HG03045 (cell line): ENCODE measurements around the gene SHISA2.

Source experiments
- ATAC-seq: cut with Tn5 transposase; IDR thresholded peaks from one replicate; pipeline ENCODE4 v1.9.1; 2021; ENCODE audit warnings: mild to moderate bottlenecking, moderate library complexity; ENCODE audit not compliant: unreplicated experiment

Gene SHISA2

DNA sequence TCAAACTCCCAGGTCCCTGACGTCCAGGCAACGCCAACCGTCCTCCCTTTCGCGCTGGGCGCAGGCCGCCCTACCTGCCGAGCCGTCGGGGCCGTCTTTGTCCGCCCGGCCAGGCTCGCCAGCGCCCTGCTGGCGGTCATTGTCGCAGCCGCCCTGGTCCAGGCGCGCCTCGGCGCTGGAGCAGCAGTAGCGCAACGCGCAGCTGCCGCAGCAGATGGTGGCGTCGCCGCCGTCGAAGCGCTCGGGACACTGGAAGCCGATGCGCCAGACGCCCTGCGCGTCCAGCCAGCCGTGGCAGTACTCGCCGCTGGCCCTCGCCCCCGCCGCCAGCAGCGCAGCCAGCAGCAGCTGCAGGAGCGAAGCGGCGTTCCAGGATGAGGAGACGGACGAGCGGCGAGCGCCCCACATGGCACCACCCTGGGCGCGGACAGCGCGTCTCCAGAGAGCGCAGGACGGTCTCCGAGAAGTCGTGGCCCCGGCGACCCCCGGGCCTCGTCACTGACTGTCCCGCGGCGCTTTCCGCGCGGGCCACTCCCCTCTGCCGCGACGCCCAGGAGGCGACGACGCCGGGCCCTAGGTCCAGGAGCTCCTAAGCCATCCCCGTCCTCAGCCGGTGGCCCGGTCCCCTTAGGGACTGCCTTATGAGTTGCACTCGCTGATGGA, 1.1 kb downstream of the SHISA2 start:
- ATAC-seq = no peak

DNA sequence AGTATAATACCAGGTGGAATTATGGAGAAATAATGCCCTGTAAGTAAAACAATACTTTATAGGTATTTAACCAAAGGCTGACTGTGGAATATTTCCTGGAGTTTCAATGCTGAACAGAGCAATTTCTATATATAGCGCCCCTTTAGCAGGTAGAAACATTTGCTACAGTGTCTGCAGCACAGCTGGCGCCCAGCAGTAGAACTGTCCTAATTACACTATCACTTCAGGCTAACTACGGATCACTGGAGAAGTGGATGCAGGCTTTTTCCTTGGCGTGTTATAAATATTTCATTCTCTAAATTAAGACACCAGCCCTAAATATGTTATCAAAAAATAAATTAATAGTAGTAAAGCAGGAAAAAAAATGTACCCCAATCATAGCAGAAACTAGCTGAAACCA, 3.1 kb downstream of the SHISA2 start:
- no peak for ATAC-seq

DNA sequence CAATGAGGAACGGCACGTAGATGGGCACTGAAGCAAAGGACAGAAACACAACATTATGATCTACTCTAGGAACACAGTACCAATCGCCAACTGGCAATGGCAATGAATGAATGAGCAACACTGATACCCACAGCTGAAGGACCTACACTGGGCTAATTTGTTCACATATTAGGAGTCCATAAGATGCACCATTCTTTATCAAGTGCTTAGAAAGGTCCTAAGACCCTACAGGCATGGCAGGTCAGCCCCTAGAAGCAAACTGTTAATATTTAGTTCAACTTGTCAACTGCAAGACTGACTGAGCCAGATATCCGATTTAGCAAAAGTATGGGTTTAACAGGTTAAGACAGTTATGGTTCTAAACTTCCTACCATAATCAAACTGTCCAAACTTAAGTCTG, 4.8 kb downstream of the SHISA2 start:
- no peak for ATAC-seq

DNA sequence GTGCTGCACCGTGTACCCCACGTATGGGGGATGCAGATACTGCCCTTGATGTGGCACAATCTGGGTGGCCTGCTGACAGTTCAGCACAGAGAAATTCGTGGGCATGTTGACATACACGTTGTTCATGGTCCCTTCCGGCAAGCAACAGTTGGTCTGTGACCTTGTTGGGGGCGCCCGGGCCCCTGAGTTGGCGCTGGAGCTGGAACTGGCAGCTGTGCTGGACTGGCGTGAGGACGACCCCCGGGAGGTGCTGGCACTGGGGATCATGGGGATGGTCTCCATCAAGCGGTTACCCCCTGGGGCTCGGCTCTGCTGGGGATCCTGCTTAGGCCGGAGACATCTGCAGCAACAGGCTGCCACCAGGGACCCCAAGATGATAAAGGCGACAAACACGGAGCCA, 5.2 kb downstream of the SHISA2 start:
- no peak for ATAC-seq

DNA sequence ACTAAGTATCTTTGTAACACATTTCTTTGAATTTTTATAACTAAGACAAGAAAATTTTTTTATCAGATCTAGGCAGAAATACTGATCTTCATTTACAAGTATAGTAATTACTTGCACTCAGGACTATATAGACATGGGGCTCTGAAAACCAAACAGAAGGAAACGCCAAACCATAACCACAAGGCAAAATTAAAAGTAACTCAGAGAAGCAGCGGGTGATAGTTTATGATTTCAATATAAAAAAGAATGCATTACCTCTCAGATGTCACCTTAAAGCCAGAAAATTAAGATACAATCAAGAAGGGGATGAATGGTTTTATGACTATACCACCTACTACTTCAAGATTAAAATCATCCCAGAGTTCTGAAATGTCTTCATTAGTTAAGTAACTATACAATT, 6.7 kb downstream of the SHISA2 start:
- no peak for ATAC-seq

DNA sequence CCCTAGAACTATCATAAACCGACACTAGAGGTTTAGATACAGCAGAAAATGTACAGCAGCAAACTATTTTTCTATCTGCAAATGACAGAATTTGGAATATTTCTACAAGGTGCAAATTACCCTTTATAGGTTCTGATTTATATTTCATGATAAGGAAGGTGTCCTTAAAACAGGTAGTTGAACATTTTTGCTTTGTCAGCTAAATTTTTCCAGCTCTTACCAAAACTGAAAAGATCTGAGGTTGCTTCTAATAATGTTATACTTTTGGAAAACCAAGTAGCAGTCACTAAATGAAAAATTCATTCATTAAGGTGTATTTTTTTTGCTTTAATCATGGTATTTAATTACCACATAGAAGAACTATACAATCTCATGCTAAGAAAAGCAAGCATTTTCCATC, 9.0 kb downstream of the SHISA2 start:
- no peak for ATAC-seq

DNA sequence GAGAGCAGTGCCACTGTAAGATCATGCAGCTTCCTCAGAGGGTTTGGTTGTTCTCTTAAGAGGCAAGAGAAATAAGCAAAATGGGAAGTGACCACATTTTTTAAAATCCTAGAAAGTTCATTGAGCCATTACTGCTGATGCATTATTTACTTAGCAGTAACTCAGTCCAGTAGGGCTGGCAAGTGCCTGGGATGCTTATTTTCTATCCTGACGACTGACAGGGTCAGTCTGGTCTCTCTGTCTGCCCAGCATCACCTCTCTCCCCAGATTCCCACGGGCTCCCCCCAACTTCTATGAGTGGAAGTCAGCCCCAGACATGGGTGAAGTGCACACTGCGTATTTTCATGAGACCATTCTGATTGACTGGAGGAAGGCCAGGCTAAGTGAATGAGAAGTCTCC, 10.4 kb downstream of the SHISA2 start:
- no peak for ATAC-seq

DNA sequence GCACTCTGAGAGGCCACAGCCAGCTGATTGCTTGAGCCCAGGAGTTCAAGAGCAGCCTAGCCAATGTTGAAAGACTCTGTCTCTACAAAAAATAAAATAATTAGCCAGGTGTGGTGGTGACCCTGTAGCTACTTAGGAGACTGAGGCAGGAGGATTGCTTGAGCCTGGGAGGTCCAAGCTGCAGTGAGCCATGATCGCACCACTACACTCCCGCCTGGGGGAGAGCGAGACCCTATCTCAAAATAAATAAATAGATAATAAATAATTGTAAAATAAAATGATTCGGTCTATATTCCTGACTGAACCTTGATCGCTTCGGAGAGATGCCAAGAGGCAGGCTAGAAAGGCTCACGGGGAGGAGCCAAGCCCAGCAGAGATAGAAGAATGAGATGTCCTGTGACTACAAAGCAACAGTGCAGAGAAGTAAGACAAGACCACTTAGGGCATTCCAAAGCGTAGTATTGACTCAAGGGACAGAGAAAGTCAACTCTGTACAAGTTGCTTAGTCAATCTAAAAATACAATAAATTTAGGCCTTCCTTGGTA, 12.8 kb downstream of the SHISA2 start:
- no peak for ATAC-seq

DNA sequence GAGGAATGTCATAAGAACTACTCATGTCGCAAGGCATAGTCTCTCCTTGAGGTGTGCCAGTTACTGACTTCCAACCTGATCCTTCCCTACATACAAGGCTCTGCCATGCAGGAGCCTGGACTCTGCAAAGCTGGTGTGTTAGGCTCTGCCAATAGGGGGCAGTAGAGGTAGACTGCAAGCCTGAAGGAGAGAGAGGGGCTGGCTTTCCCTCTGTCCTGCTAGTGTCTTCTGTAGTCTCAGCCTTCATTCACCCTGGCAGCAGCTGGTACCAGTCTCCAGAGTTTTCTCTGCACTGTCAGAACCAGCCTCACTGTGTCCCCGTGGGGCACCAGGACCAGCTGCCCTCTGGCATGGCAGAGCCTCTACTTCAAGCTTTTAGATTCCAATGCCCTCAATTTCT, 14.5 kb downstream of the SHISA2 start:
- no peak for ATAC-seq

DNA sequence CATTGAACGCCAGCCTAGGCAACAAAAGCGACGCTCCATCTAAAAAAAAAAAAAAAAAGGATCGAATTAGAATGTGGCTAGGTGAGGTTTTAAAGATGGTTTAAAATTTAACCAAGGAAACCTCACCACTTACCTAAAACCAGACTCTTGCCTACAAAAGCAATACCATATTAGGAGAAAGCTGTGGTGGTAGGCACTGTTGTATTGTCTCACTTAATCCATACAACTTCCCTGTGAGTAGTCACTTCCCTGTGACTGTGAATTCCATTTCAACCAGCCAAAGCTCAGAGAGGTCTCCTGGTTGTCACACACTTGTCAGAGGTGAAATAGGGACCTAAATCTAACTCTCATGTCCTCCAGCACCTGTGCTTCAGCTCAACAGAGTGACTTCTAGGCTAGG, 15.4 kb downstream of the SHISA2 start:
- ATAC-seq = no peak

DNA sequence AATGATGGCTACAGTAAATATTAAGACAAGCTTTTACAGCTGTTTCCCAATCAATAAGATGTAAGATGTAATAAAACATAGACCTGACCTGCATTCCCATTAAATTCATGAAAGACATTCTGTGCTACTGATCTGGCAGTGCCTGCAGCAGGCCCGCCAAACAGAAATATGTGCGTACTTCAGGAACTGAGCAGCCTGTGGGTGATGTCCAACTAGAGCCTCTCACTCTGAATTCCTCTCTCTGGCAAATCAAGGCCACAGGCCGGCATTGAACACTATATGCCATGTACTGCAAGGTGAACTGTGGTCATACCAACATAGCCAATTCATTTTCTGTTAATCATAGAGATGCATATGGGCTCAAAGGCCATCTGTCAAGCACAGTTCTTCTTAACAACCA, 17.8 kb downstream of the SHISA2 start:
- ATAC-seq = no peak

DNA sequence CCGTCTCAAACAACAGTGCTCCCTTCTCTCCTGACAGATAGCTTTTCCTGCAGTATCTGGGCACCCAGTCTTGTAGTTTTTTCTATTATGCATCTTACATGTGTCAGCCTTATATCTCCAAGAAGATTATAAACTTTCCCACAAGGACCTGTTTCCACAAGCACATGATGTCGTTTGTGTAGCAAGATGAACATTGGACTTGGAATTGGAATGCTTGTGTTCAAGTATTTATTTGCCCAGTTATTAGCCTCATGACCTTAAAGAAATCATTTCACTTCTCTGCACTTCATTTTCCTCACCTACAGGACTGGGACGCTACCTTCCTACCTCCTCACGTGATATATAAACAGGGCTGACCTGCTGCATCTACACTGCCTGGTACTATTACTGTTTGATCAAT, 21.5 kb downstream of the SHISA2 start:
- no peak for ATAC-seq

DNA sequence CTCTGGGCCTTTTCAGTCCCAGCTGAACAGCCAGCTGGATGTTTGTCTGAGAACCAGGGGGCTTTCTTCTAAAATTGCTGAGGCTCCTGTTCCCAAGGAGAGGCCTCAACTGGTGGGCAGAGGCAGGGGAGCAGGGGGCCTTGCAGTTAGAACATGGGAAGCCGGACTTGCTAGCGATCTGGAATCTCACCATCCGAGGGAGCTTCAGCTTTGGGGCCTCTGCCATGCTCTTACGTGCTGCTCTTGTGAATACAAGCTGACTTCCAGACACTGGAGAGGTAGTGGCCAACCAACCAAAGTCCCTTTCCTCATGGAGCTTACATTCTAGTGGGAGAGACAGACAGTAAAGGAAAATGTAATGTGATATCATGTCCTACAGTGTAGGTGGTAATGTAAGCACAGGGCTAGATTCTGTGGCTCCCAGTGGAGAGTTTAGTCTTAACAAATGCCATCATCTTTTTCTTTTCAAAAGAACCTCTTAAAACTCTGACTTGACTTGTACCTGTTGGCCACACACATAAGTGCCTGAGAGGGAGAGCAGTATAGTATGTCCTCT, 22.2 kb downstream of the SHISA2 start:
- no peak for ATAC-seq

DNA sequence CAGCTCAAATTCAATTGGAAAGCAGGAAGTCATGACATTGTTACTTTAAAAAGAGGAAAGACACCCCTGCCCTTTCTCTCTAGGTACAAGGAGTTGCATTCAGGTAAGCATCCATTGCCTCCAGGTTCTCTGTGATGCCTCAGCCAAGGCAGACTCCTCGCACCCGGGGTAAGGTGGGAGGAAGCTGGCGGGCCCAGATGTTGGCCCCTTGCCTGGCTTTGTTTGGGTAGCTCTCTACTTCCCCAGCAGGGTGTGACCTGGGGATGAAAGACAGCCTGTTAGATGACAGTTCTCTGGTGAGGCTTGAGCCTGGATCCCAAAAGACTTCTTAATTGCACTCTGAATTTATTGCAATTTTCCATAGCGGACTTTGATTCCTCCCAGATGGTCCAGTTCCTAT, 25.6 kb downstream of the SHISA2 start:
- no peak for ATAC-seq

DNA sequence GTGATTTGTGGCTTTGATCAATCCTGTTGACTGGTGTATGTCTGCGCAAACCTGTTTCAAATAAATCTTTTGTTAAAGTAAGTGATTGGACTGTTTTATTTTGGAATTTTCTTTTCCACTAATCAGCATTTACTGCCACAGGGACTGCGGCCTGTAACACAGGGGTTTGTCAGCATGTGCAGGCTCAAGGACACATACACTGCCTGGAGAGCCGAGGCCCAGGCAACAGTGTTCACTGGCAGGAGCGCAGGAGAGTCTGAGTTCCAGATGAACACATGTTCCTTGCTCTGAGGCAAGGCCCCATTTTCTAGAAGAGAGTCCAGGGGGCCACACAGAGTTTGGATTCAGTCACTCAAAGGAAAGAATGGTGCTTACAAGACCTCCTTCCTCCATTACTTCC, 26.0 kb downstream of the SHISA2 start:
- no peak for ATAC-seq

DNA sequence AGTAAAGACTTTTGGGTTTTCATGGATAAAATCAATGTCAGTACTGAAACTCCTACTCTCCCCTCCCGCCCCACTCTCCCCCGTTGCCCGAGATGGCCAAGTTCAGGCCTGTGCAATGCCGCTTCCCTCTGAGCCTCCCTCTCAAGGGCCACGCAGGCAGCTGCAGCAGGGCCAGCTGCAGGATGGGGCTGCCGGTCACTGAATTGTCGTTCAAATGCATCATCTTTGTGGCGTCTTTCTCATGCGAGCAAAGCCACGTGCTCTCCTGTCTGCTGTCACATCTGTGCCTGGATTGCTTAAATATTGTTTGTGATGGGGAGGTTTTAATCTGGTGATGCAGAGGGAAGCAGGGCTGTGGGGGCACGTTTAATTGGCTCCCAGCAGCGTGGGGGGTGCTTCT, 26.6 kb downstream of the SHISA2 start:
- no peak for ATAC-seq

DNA sequence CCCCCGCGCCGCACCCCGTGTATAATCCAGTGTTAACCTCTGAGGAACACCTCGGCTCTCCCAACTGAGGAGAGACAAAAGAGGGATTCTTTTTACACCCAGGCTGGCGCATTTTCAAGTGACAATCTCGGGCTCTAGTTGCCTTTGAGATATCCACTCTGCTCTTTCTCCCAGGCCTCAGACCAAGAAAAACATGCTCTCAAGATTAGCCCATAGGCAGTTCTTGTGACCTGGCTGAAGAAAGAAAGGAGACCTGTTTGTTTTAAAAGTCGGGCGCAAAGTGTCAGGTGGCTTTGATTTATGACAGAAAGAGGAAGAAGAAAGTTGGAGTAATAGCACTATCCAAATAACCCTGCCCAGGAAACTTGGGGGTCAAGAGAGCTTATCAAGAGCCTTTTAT, 27.3 kb downstream of the SHISA2 start:
- no peak for ATAC-seq

DNA sequence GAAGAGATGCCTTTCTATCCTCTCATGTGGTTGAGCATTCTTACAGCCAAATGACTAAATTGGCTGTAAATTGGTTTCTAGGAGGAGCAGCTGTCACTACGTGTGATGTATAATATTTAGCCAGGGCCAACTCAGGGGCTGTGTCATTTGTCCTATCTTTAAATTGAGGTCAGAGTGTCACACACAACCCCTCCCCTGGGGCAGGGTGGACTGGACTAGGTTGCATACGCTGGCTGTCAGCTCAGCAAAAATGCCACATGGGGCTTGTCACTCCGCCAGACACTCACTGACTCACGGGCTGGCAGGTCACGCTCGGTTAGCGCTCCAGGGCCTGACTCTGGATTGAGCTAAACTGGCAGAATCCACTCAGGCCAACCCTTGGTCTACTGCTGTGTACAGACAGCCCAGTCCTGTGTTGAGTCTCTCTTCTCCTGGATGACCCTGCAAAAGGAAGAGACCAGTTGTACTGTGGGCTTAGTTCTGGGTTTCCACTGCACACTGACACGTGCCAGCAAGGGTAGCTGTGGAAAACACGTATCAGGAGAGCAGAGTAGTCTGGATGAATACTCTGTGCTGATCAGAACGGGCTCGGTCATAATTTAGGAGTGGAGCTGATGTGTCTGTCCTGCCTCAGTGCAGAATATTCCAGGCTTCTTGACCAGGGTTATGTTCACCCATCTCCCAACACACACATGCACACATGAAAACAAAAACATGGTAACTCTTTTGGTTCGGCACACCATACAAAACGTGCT, 29.1 kb downstream of the SHISA2 start:
- ATAC-seq = no peak

DNA sequence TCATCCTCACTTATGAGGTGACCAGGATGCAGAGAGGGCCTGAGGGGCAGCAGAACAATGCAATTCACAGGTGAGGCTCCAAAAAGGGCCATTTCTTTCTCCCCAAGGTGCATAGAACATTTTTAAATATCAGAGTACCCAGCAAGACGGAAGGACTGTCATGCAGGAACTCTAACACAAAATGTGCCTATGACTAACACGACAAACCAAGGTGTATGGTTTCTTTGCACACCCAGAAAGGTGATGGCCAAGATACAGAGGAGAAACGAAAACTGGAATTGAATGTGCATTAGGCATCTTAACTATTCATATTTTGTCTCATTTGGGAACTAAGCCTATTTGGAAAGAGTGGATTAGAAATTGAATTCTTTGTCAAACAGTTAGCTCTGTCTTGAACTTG, 29.9 kb downstream of the SHISA2 start:
- no peak for ATAC-seq

DNA sequence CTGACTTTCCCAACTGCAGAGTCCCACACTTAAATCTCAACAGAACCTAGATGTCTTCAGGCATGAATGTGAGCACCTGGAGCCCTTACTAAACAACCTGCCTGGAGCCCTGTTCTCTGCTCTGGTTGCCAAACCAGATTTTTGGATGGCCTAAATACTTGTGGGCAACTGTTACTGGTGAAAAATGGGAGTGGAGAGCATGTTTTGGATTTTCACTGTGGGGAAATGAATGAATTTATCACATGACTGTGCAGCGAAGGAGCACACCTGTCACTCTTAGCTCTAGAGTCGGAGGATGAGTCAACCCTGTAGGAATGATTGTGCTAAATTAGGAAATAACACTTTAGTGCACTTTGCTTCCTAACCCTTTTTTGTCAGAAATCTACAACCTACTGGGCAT, 30.3 kb downstream of the SHISA2 start:
- no peak for ATAC-seq

DNA sequence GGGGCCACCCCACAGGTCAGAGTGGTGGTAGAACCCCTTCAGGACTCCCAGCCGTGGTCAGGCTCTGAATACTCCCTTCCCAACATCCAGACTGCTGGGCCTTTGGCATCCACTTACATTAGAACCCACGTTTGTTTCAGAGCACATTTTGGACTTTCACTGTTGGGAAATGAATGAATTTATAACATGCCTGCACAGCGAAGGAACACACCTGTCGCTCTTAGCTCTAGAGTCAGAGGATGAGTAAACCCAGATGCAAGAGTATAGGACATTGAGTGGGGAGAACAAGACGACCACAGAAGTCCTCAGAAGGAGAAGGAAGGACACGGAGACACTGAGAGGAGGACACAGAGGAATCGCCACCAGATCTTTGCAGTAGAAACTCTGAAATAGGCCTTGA, 30.9 kb downstream of the SHISA2 start:
- ATAC-seq = no peak
